Left colon (tissue), 2 donors: Measurements from ENCODE around the gene UMOD. TPM values are rescaled to one million over a fixed set of nuclear protein-coding genes. Genes with fewer than 3 reads are reported as not detected.

Source experiments
- ATAC-seq: fragments of 200-7000 bp; cut with Tn5 transposase; one replicate; pipeline ENCODE4 v1.9.1; 2020; ENCODE audit warnings: mild to moderate bottlenecking, moderate library complexity
- DNase-seq, 2 donors: peaks; one replicate each; pipeline ENCODE4 v3.0.0-alpha.2; 2020
- intact Hi-C, 2 donors: fragments of 100-400 bp; cut with DNase I in 1 of 2; cut with micrococcal nuclease in 1 of 2; formaldehyde crosslinking; loops; one replicate each; pipeline versions ENCODE4 v1.11.2 to v1.14.0; 2022; cut with DNase I, micrococcal nuclease
- total RNA-seq, 2 donors: library from RNA; stranded (reverse); fragmentation: NEBNext Ultra II Directional; extraction: Animal tissue kit (Norgen Biotek cat#: 25700); gene quantifications; one replicate each; pipeline ENCODE4 v1.2.1, GENCODE V29; 2021
- donor health status: DM: no; HTN: no; CAD: no.
- donor health status: DM: yes; HTN: yes; CAD: no.

UMOD gene
- total RNA-seq, 2 donors from 2014 or later: not detected

GRCh38 chr16:20377181-20377580, 24.7 kb upstream of the UMOD start:
- intact Hi-C loops: no loop called here
- no peak for ATAC-seq

GRCh38 chr16:20372701-20373100, 20.2 kb upstream of the UMOD start:
- no peak for ATAC-seq
- intact Hi-C loops: no loop called here
- no peak for DNase-seq

More at GRCh38 chr16:20377181-20377580, 24.7 kb upstream of the UMOD start:
- DNase-seq: no peak

- DNase-seq (no peak), ATAC-seq (no peak)
- intact Hi-C loops: loop anchor here in 1 of 2 donors (5.0 kb wide), 1 partner anchor 387 kb away; no protein-coding TSS in a partner anchor
Measured at GRCh38 chr16:20369452-20370054, 17.0 kb upstream of the UMOD start.

- intact Hi-C loops: no loop called here
- no peak for DNase-seq
- ATAC-seq: no peak
Measured at GRCh38 chr16:20364051-20364450, 11.5 kb upstream of the UMOD start.

GRCh38 chr16:20363191-20363590, 10.7 kb upstream of the UMOD start:
- no peak for ATAC-seq
- DNase-seq: no peak
- intact Hi-C loops: no loop called here

- DNase-seq (no peak), ATAC-seq (no peak)
- intact Hi-C loops: no loop called here
Measured at GRCh38 chr16:20359997-20360396, 7.5 kb upstream of the UMOD start.

GRCh38 chr16:20355114-20355782, 2.7 kb upstream of the UMOD start:
- intact Hi-C loops: no loop called here
- DNase-seq: no peak
- no peak for ATAC-seq

GRCh38 chr16:20353379-20353778, 864 bp upstream of the UMOD start:
- DNase-seq (no peak), ATAC-seq (no peak)
- intact Hi-C loops: no loop called here

- intact Hi-C loops: no loop called here
- ATAC-seq: no peak
- DNase-seq: no peak
Measured at GRCh38 chr16:20349615-20350014, 2.9 kb downstream of the UMOD start.

GRCh38 chr16:20348365-20349185, 3.9 kb downstream of the UMOD start:
- peak; percentile 67 for ATAC-seq

GRCh38 chr16:20347666-20348364, 4.7 kb downstream of the UMOD start:
- intact Hi-C loops: no loop called here
- DNase-seq (no peak), ATAC-seq (no peak)

More at GRCh38 chr16:20348365-20349185, 3.9 kb downstream of the UMOD start:
- DNase-seq: peak in 1 of 2 donors; percentile 27
- intact Hi-C loops: no loop called here

- ATAC-seq (no peak), DNase-seq (no peak)
- intact Hi-C loops: no loop called here
Measured at GRCh38 chr16:20344611-20345010, 7.9 kb downstream of the UMOD start.

- ATAC-seq (no peak), DNase-seq (no peak)
- intact Hi-C loops: no loop called here
Measured at GRCh38 chr16:20339744-20340143, 12.8 kb downstream of the UMOD start.

- no peak for DNase-seq
- ATAC-seq: no peak
- intact Hi-C loops: no loop called here
Measured at GRCh38 chr16:20336955-20337354, 15.6 kb downstream of the UMOD start.

- ATAC-seq: no peak
- intact Hi-C loops: no loop called here
- no peak for DNase-seq
Measured at GRCh38 chr16:20334396-20334795, 18.1 kb downstream of the UMOD start.

- intact Hi-C loops: no loop called here
- DNase-seq: no peak
- no peak for ATAC-seq
Measured at GRCh38 chr16:20333120-20333519, 19.4 kb downstream of the UMOD start.

- ATAC-seq: no peak
- DNase-seq: no peak
- intact Hi-C loops: no loop called here
Measured at GRCh38 chr16:20332411-20332810, 20.1 kb downstream of the UMOD start.

GRCh38 chr16:20331635-20332034, 20.9 kb downstream of the UMOD start:
- ATAC-seq (no peak), DNase-seq (no peak)
- intact Hi-C loops: no loop called here

GRCh38 chr16:20329392-20330138, 22.9 kb downstream of the UMOD start:
- no peak for ATAC-seq
- intact Hi-C loops: no loop called here

More at GRCh38 chr16:20329392-20330138, 22.9 kb downstream of the UMOD start:
- DNase-seq: no peak
